ENCODE results near the gene SAMD11.

DNA sequence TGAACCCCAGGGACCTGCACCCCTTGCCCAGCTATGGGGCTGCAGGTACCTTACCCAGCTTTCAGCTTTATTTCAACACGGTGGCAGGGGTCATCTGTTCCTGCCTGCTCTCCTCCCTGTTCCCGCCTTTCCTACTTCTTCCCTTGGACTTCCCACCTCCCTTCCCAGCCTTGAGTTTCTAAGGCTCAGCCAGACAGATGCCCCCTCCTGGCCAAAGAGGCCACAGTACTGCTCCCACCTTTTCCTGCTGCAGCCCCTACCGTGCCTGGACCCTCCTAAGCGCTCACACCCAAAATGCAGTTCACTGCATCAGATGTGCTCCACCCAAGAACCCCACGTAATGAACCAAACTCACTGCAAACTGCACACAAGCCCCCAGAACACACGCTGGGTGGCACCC, 27.6 kb downstream of the SAMD11 start:
- TF ChIP-seq POLR2A (IDR thresholded peaks at IDR 0.05), result no peak
- TF ChIP-seq CTCF (IDR thresholded peaks at IDR 0.05), result no peak
